Measurements from ENCODE around the gene ATP5ME.

The ATP5ME gene

DNA sequence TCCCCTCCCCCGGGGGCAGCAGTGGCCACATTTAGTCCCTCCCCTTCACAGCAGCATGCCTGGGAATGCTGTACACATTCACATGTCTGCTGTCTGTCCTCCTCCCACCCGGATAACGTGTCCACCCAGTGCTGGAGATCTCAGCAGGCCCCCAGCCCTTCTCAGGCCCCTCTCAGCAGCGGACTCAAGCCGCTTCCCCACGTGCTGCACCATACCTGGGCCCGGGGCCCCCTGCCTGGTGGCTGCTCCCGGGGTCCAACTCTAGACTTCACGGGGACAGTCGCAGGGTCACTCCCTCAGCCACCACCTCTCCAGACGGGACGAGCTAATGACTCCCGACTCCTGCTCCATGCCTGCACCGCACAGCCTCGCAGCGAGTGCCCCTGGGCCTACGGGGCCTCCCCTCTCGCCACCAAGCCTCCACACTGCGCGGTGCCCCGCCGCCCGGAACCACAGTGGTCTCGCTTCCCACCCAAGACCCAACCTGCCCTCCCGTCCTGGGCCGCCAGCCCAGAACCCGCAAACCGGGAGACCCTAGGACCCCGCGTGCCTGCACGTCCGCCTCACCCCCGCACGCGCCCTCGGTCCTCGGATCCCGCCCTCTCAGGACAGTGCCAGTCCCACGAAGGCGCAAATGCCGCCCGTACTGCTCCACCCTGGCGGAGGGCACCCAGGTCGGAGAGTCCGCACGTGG lies 30.3 kb upstream of the ATP5ME start:
- Histone ChIP-seq H3K4me3 (replicated peaks; ENCODE audit: insufficient read depth, low read length) (no peak overlapping the region), H3K27me3 (ENCODE audit: insufficient read depth, poor library complexity, severe bottlenecking) (no peaks in the 10 kb centered on the region), H3K27ac (replicated peaks) (no peak overlapping the region)
- no peak for DNase-seq (ENCODE audit: low read depth in 1 of 2, low spot score in 1 of 2)
- TF ChIP-seq, protein P1, sequence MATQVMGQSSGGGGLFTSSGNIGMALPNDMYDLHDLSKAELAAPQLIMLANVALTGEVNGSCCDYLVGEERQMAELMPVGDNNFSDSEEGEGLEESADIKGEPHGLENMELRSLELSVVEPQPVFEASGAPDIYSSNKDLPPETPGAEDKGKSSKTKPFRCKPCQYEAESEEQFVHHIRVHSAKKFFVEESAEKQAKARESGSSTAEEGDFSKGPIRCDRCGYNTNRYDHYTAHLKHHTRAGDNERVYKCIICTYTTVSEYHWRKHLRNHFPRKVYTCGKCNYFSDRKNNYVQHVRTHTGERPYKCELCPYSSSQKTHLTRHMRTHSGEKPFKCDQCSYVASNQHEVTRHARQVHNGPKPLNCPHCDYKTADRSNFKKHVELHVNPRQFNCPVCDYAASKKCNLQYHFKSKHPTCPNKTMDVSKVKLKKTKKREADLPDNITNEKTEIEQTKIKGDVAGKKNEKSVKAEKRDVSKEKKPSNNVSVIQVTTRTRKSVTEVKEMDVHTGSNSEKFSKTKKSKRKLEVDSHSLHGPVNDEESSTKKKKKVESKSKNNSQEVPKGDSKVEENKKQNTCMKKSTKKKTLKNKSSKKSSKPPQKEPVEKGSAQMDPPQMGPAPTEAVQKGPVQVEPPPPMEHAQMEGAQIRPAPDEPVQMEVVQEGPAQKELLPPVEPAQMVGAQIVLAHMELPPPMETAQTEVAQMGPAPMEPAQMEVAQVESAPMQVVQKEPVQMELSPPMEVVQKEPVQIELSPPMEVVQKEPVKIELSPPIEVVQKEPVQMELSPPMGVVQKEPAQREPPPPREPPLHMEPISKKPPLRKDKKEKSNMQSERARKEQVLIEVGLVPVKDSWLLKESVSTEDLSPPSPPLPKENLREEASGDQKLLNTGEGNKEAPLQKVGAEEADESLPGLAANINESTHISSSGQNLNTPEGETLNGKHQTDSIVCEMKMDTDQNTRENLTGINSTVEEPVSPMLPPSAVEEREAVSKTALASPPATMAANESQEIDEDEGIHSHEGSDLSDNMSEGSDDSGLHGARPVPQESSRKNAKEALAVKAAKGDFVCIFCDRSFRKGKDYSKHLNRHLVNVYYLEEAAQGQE (IDR thresholded peaks at IDR 0.05; ENCODE audit: insufficient replicate concordance, low read depth) = no peak
- TF ChIP-seq GABPA (IDR thresholded peaks at IDR 0.05; ENCODE audit: low read depth) = no peak
- no peak for TF ChIP-seq POLR2AphosphoS5 (IDR thresholded peaks at IDR 0.05; ENCODE audit: low read depth)
- no peak for TF ChIP-seq SPI1 (IDR thresholded peaks at IDR 0.05; ENCODE audit: borderline replicate concordance, low read depth)
- TF ChIP-seq, protein P2, sequence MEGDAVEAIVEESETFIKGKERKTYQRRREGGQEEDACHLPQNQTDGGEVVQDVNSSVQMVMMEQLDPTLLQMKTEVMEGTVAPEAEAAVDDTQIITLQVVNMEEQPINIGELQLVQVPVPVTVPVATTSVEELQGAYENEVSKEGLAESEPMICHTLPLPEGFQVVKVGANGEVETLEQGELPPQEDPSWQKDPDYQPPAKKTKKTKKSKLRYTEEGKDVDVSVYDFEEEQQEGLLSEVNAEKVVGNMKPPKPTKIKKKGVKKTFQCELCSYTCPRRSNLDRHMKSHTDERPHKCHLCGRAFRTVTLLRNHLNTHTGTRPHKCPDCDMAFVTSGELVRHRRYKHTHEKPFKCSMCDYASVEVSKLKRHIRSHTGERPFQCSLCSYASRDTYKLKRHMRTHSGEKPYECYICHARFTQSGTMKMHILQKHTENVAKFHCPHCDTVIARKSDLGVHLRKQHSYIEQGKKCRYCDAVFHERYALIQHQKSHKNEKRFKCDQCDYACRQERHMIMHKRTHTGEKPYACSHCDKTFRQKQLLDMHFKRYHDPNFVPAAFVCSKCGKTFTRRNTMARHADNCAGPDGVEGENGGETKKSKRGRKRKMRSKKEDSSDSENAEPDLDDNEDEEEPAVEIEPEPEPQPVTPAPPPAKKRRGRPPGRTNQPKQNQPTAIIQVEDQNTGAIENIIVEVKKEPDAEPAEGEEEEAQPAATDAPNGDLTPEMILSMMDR (IDR thresholded peaks at IDR 0.05; ENCODE audit: insufficient read depth, low read length) = no peak

DNA sequence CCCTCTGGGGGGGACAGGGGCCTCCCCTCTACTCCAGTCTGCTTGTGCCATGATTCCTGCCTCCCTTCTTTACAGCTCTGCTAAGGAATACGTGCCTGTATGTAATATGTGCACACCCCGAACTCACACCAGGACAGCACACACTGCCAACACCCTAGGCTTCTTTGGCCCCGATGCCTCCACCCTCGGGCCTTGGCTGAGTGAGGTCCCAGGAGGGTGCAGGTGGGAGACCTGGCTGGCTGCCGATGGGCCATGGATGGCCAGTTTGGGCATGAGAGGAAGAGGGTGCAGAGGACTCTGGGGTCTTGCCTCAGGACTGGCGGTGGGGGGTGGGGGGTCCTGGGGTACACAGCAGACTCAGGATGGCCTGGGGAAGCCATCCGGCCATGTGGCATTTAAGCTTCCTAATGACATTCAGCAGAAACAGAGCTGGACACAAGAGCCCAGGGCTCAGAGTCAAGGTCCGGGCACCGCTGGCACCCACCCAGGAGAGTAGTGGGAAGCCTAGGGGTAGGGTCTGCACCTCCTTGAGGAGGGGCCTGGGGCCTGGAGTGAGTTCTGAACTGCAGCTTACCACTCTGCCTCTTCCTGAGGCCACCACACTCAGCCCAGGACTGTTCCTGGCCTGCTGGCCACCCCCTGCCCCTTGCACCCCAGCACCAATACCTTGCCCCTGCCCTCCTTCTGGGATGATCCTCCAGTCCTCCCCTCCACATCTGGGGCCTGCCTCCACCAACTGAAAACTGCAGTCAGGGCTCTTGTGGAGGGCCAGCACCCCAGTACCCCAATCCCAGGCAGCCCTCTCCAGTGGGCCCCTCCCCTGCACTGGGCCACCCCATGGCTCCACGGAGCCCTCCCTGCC lies 29.5 kb upstream of the ATP5ME start:
- DNase-seq (ENCODE audit: low read depth in 1 of 2, low spot score in 1 of 2) = no peak
- Histone ChIP-seq H3K27me3 (ENCODE audit: insufficient read depth, poor library complexity, severe bottlenecking) (no peaks in the 10 kb centered on the region), H3K27ac (replicated peaks) (no peak overlapping the region), H3K4me3 (replicated peaks; ENCODE audit: insufficient read depth, low read length) (no peak overlapping the region)
- TF ChIP-seq, protein P1 (IDR thresholded peaks at IDR 0.05; ENCODE audit: insufficient replicate concordance, low read depth) = no peak
- TF ChIP-seq GABPA (IDR thresholded peaks at IDR 0.05; ENCODE audit: low read depth) (no peak), POLR2AphosphoS5 (IDR thresholded peaks at IDR 0.05; ENCODE audit: low read depth) (no peak), SPI1 (IDR thresholded peaks at IDR 0.05; ENCODE audit: borderline replicate concordance, low read depth) (no peak)
- TF ChIP-seq, protein P2 (IDR thresholded peaks at IDR 0.05; ENCODE audit: insufficient read depth, low read length) = no peak

DNA sequence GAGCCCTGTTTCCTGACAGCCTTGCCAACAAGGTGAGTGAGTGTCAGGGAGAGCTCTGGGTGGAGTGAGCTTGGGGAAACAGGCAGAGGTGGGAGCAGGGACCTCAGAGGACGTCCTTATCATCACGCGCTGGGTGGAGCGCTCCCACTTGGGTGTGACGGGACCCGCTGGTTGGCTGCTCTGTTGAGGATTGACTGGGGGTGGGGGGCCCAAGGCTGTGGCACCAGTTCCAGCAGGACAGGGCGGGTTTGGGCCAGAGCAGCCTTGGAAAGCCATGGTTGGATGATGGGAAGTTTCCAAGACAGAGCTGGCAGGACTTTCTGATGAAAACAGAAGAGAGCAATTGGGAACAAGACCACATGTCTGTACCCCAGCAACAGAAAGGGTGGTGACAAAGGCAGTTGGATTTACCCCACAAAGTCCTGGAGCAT lies 28.6 kb upstream of the ATP5ME start:
- no peak overlapping the region for H3K27ac ChIP-seq (replicated peaks)
- H3K4me3 ChIP-seq (replicated peaks; ENCODE audit: insufficient read depth, low read length) = no peak overlapping the region
- no peaks in the 10 kb centered on the region for H3K27me3 ChIP-seq (ENCODE audit: insufficient read depth, poor library complexity, severe bottlenecking)
- no peak for DNase-seq (ENCODE audit: low read depth in 1 of 2, low spot score in 1 of 2)
- TF ChIP-seq GABPA (IDR thresholded peaks at IDR 0.05; ENCODE audit: low read depth) = no peak
- TF ChIP-seq SPI1 (IDR thresholded peaks at IDR 0.05; ENCODE audit: borderline replicate concordance, low read depth) = no peak
- TF ChIP-seq, protein P2 (IDR thresholded peaks at IDR 0.05; ENCODE audit: insufficient read depth, low read length) = no peak
- TF ChIP-seq, protein P1 (IDR thresholded peaks at IDR 0.05; ENCODE audit: insufficient replicate concordance, low read depth) = no peak
- no peak for TF ChIP-seq POLR2AphosphoS5 (IDR thresholded peaks at IDR 0.05; ENCODE audit: low read depth)
